Nephron progenitor cell (in vitro differentiated cells): ENCODE measurements around the gene C3.

ENCODE experiments used
- DNase-seq: peaks from one replicate; pipeline ENCODE4 v3.0.0; 2021
- H3K27ac Mint-ChIP-seq: 2 replicates; pipeline ENCODE4 v1.8.0; 2021; ENCODE audit warnings: mild to moderate bottlenecking, moderate library complexity, mixed read lengths
- H3K27me3 Mint-ChIP-seq: 2 replicates; pipeline ENCODE4 v1.8.0; 2021; ENCODE audit warnings: mild to moderate bottlenecking, low read depth, mixed read lengths; ENCODE audit not compliant: poor library complexity
- H3K36me3 Mint-ChIP-seq: 2 replicates; pipeline ENCODE4 v1.8.0; 2021; ENCODE audit warnings: low read depth, mixed read lengths
- H3K4me1 Mint-ChIP-seq: 2 replicates; pipeline ENCODE4 v1.8.0; 2021; ENCODE audit warnings: mixed read lengths
- H3K4me3 Mint-ChIP-seq: 2 replicates; pipeline ENCODE4 v1.8.0; 2021; ENCODE audit warnings: mild to moderate bottlenecking, moderate library complexity, mixed read lengths
- H3K9me3 Mint-ChIP-seq: 2 replicates; pipeline ENCODE4 v1.8.0; 2021; ENCODE audit warnings: mild to moderate bottlenecking, moderate library complexity, mixed read lengths
- CTCF ChIP-seq: fragments of 200-600 bp; sonication (generic); IDR thresholded peaks from 2 replicates; pipeline ENCODE4 v1.5.0; 2021; ENCODE audit warnings: antibody characterized with exemption

C3 gene

DNA sequence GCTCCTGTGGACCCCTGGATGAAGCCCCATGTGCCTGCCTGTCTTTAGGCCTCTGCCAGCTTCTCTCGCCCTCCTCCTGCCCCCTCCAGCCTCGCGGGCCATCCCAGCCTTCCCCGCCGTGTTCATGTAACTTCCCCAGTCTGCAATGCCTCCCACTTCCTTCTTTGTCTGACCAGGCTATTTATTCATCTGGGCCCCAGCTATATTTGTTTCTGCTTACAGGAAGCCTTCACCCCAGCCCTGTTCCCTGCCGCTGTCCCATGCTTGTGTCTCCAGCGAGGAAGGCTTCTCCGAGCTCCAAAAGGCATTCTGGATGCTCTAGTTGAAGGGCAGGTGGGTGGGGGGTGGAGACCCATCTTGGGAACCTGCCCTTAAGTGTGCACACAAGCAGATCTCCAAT lies 7.9 kb upstream of the C3 start:
- H3K4me3 Mint-ChIP-seq = no peak overlapping the region
- peak overlapping the region; percentile 74 for H3K27ac Mint-ChIP-seq
- no peak for TF ChIP-seq CTCF
- peaks cover 36% of the 10 kb centered on the region for H3K4me1 Mint-ChIP-seq
- peaks cover 7% of the 10 kb centered on the region for H3K36me3 Mint-ChIP-seq
- DNase-seq = no peak
- H3K27me3 Mint-ChIP-seq = peaks cover 7% of the 10 kb centered on the region
- peaks cover 5% of the 10 kb centered on the region for H3K9me3 Mint-ChIP-seq

DNA sequence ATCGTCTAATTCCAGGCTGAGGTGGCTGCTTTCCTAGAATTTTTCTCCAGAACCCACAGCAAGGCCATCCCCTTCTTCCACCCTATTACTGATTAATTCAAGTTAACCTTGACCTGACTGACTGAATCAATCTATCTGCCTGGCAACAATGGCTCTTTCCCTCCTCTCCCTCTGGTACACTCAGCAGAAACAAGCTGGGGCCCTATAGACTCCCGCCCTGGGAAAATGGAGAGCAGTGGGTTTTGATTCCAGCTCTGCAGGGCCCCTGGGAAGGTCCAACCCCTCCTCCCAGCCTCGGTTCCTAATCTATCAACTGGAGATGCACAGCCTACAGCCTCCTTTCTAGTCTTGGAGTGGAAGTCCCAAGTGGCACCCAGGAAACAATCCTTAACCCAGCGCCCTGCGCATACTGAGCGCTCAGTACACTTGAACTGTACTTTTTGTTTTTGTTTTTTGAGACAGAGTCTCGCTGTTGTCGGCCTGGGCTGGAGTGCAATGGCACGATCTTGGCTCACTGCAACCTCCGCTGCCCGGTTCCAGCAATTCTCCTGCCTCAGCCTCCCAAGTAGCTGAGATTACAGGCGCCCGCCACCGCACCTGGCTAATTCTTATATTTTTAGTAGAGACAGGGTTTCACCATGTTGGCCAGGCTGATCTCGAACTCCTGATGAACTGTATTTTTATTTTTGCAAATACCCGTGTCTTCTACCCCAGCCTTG lies 5.2 kb upstream of the C3 start:
- Mint-ChIP-seq H3K9me3 (peaks cover 5% of the 10 kb centered on the region), H3K4me1 (peaks cover 46% of the 10 kb centered on the region), H3K27me3 (peaks cover 9% of the 10 kb centered on the region), H3K27ac (peak overlapping the region; percentile 52), H3K36me3 (no peaks in the 10 kb centered on the region), H3K4me3 (no peak overlapping the region)
- no peak for DNase-seq
- TF ChIP-seq CTCF = no peak

DNA sequence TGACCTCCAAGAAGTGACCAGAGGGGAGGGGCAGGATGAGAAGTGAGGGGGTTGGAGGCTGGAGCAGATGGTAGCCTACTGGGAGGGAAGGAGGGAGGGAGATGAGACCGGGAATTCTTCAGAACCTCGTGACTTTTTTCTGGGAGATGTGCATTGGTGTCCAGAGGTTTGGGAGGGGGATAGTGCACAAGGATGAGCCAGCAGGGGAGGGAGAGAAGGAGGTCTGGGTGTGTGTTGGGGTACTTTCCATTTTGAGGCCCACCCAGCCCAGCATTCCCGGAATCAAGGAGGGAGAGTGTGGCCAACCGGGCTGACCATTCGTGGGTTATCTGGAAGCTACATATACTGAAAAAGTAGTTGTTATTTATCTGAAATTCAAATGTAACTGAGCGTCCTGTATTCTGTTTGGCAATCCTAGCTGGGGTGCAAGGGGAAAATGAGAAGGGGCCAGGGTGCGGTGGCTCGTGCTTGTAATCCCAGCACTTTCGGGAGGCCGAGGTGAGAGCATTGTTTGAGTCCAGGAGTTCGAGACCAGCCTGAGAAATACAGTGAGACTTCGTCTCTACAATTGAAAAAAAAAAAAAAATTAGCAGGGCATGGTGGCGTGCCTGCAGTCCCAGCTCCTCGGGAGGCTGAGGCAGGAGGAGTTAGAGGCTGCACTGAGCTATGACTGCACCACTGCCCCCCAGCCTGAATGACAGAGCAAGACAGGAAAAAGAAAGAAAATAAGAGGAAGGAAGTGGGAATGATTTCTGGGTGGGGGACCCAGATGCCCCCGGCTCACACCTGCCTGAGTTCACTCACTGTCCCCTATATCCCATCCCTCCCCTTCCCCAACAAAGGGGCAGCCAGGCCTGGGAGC lies 4.4 kb upstream of the C3 start:
- Mint-ChIP-seq H3K36me3 (no peaks in the 10 kb centered on the region), H3K9me3 (peaks cover 5% of the 10 kb centered on the region), H3K27me3 (peaks cover 14% of the 10 kb centered on the region), H3K4me1 (peaks cover 42% of the 10 kb centered on the region), H3K27ac (no peak overlapping the region), H3K4me3 (no peak overlapping the region)
- DNase-seq = no peak
- no peak for TF ChIP-seq CTCF

GRCh38 chr19:6723738-6724137 lies 3.3 kb upstream of the C3 start:
- Mint-ChIP-seq H3K36me3 (no peaks in the 10 kb centered on the region), H3K27ac (no peak overlapping the region)

DNA sequence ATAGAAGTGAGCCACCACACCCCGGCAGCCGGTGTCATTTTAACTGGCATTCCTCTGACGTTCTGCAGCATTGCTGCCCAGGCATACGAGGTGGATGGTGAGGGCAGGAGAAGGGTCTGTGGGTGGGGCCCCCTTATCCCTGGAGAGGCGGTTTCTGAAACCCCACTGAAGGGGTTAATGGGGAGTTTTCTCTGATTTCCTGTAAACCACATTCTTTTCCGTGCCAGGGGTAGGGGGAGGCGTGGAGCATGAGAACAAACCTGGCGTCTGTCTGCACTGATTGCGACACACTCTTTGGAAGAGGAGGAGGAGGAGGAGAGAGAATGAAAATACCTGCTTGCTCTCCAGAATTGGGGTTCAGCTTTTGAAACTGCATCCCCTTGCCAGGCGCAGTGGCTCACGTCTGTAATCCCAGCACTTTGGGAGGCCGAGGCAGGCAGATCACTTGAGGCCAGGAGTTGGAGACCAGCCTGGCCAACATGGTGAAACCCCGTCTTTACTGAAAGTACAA lies 2.7 kb upstream of the C3 start:
- no peak for TF ChIP-seq CTCF
- H3K27ac Mint-ChIP-seq = peak overlapping the region; percentile 77
- H3K4me1 Mint-ChIP-seq = peaks cover 33% of the 10 kb centered on the region
- DNase-seq = no peak
- H3K4me3 Mint-ChIP-seq = no peak overlapping the region
- H3K36me3 Mint-ChIP-seq = no peaks in the 10 kb centered on the region
- H3K9me3 Mint-ChIP-seq = peaks cover 2% of the 10 kb centered on the region
- H3K27me3 Mint-ChIP-seq = peaks cover 24% of the 10 kb centered on the region

More at GRCh38 chr19:6723738-6724137, 3.3 kb upstream of the C3 start:
- peaks cover 38% of the 10 kb centered on the region for H3K4me1 Mint-ChIP-seq
- no peak overlapping the region for H3K4me3 Mint-ChIP-seq
- no peak for TF ChIP-seq CTCF
- DNase-seq = no peak
- H3K9me3 Mint-ChIP-seq = peaks cover 5% of the 10 kb centered on the region
- H3K27me3 Mint-ChIP-seq = peaks cover 19% of the 10 kb centered on the region
